Measurements from ENCODE around the gene GALK1.
"Not testable (repeated sequence)": the region's sequence is repeated elsewhere in the genome, so short reads cannot be mapped to it uniquely, and the experiment has no call there.

The GALK1 gene

GRCh38 chr17:75763613-75764416 lies 1.2 kb downstream of the GALK1 start:
- no peak for DNase-seq

DNA sequence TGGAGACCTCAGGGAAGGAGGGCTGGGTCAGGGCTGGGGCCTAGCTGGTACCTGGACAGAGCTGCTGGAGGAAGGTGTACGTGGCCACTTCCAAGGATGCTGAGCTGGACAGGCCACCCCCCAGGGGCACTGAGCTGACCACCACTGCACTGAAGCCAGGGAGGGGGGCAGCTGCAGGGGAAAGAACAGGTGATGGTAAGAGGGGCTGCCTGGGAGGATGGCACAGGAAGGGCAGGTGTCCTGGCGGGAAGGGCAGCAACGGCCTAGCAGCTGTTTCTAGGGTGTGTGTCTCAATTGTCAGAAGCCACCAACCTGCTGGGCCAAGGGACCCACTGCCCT lies 1.8 kb downstream of the GALK1 start:
- no peak for DNase-seq

- DNase-seq: no peak
Observed at GRCh38 chr17:75762513-75763268, 2.3 kb downstream of the GALK1 start.

DNA sequence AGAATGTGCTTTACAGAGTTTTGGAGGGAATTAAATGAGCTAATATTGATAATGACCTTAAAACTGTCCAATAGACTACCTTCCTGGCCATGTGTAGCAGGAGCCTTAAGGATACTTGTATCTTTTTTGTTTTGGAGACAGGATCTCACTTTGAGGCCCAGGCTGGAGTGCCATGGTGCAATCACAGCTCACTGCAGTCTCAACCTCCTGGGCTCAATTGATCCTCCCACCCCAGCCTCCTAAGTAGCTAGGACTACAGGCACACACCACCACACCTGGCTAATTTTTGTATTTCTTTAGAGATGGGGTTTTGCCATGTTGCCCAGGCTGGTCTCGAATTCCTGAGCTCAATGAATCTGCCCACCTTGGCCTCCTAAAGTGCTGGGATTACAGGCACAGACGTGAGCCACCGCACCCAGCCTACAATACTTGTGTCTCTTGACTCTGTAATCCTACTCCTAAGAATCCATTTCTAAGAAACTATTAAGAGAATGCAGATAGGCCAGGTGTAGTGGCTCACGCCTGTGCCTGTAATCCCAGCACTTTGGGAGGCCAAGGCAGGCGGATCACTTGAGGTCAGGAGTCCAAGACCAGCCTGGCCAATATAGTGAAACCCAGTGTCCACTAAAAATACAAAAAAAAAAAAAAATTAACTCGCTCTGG lies 4.9 kb downstream of the GALK1 start:
- DNase-seq: not testable (repeated sequence)

DNA sequence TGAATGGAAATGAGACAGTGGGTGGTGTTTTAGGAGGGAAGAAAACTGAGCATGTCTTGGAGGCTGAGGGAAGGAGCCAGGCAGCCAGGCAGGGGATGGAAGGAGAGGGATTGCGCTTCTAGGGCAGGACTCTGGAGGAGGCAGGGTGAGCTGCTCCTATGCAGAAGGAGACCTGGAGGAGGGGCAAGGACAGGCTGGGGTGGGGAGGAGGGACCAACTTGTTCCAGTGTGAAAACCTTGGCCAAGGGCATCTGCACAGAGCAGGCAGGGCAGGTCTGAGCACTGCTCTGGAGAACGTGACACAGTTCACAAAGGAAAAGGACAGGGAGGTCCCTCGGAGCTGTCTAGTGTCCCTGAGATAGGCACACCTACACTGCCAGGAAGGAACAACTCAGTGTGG lies 5.5 kb downstream of the GALK1 start:
- DNase-seq: no peak

DNA sequence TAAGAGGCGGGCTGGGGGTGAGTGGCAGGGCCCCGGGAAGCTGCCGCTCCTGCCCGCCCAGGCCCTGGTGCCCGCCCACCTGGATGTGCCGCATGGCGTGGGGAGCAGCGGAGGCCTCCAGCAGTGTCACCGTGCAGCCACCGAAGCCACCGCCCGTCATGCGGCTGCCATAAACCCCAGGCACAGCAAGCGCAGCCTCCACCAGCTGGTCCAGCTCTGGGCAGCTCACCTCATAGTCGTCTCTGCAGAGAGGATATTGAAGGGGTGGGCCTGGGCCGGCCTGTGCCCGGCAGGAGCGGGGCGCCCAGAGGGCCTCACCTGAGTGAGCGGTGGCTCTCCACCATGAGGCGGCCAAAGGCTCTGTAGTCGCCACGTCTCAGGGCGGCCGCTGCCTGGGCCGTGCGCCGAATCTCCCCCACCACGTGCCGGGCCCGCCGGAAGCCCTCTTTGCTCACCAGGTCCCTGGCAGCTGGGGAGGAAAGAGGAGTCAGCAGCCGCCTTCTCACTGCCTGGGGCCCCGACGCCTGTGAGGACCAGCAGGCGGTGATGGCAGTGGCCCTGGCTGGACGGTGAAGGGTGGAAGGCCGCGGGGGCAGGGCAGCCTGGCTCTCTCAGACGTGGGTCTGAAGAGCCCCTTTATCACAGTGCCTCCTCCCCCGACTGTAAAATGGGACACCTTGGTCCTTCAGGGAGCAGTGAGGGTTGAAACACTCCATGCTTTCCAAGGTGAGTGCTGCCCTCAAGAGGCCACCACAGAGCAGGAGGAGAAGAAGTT lies 6.7 kb downstream of the GALK1 start:
- no peak for DNase-seq

DNA sequence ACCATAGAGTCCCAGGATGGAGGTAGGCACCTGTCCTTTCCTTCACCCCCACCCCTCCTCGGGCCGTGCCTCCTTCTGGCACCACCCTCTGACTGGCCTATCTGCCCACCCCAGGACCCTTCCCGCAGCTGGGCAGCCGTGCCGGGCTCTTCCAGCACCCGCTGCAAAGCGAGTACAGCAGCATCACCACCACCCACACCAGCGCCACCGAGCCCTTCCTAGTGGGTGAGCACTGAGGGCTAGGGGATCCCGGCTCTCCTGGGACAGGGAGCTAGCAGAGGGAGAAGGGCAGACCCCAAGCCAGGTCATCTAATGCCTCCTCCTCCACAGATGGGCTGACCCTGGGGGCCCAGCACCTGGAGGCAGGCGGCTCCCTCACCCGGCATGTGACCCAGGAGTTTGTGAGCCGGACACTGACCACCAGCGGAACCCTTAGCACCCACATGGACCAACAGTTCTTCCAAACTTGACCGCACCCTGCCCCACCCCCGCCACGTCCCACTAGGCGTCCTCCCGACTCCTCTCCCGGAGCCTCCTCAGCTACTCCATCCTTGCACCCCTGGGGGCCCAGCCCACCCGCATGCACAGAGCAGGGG lies 7.8 kb downstream of the GALK1 start:
- no peak for DNase-seq

DNA sequence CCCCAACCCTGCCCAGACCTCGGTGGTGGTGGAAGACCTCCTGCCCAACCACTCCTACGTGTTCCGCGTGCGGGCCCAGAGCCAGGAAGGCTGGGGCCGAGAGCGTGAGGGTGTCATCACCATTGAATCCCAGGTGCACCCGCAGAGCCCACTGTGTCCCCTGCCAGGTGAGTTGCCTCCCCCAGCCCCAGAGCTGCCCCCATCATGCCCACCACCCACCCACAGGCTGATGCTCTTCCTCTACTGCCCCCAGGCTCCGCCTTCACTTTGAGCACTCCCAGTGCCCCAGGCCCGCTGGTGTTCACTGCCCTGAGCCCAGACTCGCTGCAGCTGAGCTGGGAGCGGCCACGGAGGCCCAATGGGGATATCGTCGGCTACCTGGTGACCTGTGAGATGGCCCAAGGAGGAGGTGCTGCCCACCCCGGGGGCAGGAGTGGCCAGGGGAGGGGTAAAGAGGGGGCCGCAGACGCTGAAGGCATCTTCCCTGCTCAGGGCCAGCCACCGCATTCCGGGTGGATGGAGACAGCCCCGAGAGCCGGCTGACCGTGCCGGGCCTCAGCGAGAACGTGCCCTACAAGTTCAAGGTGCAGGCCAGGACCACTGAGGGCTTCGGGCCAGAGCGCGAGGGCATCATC lies 8.4 kb downstream of the GALK1 start:
- no peak for DNase-seq

DNA sequence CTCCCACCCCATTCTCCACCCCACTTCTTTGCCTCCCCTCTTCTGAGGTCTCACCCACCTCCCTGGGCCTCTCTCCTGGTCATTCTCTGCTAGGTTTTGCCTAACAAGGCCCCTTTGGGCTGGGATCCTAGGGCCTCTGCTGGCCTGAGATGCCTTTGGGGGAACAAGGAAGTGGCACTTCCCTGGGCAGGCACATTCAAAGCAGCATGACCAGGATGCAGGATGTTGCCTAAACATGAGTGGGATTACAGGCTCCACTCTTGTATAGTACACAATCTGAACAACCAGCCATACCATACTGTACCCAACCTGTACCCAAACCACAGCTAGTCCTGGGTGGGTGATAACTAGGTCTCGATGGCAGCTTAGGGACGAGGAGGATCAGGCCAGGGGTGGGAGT lies 9.0 kb downstream of the GALK1 start:
- DNase-seq: no peak

- no peak for DNase-seq
Observed at GRCh38 chr17:75755205-75755901, 9.6 kb downstream of the GALK1 start.

- no peak for DNase-seq
Observed at GRCh38 chr17:75754378-75755204, 10.4 kb downstream of the GALK1 start.

DNA sequence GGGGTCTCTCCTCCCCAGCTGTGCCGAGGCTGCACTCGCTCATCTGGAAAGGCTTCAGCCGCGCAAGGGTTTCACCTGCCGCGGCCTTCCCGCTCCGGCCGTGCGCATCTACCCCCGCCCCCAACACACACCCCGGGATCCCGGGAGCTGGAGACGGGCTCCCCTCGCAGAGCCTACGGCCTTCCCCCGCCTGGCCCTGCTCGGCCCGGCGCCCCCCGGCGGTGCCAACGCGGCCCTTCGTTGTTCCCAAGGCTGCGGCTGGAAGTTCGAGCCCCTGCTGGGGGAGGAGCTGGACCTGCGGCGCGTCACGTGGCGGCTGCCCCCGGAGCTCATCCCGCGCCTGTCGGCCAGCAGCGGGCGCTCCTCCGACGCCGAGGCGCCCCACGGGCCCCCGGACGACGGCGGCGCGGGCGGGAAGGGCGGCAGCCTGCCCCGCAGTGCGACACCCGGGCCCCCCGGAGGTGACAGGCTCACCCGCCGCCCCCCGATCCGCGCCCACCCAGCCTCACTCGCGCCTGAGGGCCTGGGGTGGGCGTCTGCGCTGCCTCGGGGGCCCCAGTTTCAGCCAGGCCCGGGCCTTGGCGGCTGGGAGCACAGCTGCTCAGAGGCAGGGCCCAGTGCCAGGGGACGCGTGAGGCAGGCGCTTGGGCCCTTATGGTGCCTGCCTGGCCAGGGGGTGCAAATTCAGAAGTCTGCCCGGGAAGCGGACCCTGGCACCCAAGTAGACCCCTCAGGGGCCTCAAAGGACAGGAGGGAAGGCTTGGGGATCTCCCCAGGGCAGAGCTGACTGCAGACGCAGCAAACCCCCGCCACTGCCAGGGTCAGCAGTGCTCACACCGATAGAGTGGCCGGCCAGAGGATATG lies 11.2 kb downstream of the GALK1 start:
- DNase-seq: no peak

DNA sequence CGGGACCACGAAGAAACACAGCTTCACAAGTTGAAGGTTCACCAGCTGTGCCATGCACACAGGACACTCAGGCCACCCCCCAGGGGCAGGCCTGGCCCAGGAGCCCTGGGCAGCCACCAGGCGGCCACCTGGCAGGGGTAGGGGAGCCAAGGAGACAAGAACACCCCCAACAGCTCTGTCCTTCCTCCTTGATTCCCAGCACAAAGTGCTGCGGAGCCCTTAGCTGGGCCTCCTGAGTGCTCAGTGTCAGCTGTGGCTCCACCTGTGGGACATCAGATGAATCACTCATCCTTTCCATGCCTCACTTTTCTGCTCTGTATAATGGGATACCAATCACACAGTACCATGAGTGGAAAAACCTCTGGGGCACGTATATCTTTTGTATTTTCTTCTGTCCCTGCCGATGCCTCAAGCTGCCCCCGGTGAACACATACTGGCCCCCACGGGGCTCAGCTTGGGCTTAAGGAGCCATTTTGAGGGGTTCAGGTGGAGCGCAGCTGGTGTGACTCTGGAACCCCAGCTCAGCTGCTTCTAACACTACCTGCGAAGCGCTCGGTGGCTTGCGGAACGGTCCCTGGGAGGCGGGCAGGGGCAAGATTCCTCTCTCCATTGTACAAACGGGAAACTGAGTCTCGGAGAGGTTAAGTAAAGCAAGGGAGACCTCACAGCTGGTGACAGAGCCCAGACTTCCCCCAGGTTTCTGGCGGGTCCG lies 12.0 kb downstream of the GALK1 start:
- no peak for DNase-seq

GRCh38 chr17:75752405-75752709 lies 12.6 kb downstream of the GALK1 start:
- DNase-seq: no peak

DNA sequence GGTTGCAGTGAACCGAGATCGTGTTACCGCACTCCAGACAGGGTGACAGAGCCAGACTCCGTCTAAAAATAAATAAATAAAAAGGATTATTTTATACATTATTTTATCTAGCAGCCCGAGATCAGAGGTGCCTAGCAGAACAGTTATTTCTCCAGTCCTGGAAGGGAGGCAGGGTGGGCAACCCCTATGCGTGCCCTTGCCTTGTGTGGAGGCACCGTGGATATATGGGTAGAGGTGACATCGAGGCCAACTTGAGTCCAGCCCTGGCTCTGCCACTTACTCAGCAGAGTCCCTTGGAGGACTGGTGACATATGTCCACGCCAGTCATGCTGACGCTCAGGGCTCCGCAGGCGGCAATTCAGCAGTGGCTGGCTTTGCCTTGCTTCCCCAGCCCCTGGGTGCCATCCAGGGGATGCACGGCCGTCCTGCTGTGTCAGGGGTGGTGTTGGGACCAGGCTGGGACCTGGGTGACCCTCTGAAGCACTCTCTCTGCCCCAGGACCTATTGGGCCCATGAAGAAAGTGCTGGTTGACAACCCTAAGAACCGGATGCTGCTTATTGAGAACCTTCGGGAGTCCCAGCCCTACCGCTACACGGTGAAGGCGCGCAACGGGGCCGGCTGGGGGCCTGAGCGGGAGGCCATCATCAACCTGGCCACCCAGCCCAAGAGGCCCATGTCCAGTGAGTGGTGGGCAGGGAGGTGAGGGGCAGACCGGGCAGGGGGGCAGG lies 13.2 kb downstream of the GALK1 start:
- no peak for DNase-seq

DNA sequence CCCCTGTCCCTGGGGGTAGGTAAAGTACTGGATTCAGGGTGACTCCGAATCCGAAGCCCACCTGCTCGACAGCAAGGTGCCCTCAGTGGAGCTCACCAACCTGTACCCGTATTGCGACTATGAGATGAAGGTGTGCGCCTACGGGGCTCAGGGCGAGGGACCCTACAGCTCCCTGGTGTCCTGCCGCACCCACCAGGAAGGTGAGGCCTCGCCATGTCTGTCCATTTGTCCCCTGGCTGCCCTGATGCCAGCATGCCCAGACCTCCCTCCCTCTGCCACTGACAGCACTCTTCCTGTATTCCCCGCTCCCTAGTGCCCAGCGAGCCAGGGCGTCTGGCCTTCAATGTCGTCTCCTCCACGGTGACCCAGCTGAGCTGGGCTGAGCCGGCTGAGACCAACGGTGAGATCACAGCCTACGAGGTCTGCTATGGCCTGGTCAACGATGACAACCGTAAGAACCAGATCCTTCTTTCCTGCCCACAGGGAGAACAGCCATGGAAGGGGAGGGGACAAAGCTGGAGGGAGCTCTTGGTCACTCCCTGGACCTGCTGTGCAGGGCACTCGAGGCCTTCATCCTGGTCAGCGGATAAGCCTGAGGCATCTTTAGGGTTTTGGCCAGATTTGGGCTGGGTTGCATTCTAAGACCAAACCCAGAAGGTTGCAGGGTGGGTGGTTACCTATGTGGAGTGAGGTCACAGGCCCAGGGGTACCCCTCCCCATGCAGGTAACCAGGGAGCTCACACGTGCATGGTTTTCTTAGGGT lies 14.2 kb downstream of the GALK1 start:
- no peak for DNase-seq

DNA sequence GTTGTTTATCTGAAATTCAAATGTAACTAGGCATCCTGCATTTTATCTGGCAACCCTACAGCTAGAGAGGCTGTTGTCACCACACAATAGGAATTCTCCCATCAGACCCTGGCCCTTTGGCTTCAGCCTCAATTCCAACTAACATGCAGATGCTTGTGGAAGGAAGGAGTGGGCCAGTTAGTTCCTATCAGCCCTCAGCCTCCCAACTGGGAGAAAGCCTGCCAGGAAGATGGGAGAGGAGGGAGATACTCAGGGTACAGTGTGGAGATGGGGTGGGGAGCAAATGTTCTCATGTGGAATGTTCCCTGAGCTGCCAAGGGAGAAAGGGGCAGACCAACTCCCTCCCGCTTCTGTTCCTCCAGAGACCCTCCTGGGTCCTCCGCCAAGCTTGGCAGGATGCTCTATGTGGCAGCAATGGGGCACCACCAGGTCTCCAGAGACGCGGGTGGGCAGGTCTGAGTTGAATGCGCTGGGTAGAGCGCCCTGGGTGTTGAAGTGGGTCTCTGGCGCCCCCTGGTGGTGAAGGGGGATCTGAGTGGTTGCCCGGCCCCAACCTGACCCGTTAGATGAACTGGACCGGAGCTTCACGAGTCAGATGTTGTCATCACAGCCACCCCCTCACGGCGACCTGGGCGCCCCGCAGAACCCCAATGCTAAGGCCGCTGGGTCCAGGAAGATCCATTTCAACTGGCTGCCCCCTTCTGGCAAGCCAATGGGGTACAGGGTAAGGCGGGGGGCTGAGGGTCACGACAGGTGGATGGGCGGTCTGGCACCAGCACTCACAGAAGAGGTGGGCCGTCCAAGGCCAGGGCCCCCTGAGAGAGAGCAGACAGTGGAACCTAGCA lies 15.2 kb downstream of the GALK1 start:
- DNase-seq: peak; percentile 38

Data from NCI-H446 treated with DMSO at 0.1 percent for 48 hours (cell line).